GM21723 (cell line): ENCODE data around the gene LGALS13.

Experiments
- ATAC-seq: cut with Tn5 transposase; IDR thresholded peaks from one replicate; pipeline ENCODE4 v1.9.1; 2021; ENCODE audit warnings: mild to moderate bottlenecking, moderate library complexity; ENCODE audit not compliant: unreplicated experiment

Gene LGALS13

GRCh38 chr19:39602224-39602623 lies at the start of gene LGALS13:
LGALS13 (plus strand) TSS chr19:39602524; CDS start chr19:39602569, 45 bp downstream.
- ATAC-seq = no peak

- no peak for ATAC-seq
Measured at GRCh38 chr19:39553082-39553652, 49.2 kb upstream of the LGALS13 start.

- ATAC-seq = no peak
Measured at GRCh38 chr19:39554701-39555311, 47.5 kb upstream of the LGALS13 start.

DNA sequence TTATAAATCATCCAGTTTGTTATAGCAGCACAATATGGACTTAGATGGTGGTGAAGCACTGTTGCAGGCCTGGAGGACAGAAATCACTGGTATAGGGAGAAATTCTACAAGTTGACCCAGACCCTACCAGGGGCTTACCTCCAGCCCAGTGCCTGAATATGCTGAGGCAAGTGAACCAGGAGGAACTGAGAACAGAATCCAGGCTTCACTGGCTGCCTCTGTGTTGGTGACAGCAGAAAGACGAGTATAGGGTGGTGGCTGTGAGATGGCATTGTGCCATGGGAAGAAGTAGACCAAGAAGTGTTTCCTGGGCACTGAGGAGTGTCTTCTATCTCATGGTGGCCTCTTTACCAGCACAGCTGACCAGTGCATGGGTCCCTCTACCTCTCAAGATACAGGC lies 46.4 kb upstream of the LGALS13 start:
- no peak for ATAC-seq

DNA sequence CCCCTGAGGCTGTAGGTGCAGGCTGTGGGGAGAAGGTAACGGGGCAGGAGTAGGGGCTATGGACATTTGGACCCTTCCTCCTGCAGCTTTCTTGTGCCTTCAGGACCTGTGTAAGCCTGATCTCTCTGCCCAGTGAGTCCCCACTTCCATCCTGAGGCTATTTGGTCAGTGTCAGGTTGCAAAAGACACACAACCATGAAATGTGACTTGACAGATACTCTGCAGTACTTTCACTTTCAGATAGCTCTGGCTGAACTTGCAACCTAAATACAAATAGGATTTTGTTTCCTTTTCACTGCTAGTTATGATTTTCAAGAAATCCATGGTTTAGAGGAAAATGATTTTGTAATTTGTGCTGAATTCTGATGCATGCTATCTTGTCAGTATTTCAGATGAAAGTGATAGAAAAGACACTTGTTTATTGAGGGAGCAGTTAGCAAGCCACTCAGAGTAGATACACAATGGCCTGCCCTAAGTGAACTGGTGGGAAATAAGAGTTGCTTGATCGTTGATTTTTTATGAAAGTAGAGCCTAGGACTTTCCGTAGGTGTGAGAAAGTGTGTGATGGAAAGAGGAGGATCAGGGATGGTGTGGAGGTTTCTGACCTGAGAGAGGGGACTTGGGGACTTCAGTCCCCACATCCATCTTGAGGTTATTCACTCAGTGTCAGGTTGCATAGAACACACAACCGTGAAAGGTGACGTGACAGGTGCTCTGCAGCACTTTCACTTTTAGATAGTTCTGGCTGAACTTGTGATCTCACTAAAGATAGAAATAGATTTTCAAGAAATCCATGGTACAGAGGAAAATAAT lies 44.3 kb upstream of the LGALS13 start:
- peak; percentile 69 for ATAC-seq

GRCh38 chr19:39558624-39559117 lies 43.7 kb upstream of the LGALS13 start:
- ATAC-seq = peak; percentile 41

GRCh38 chr19:39563408-39563807 lies 38.9 kb upstream of the LGALS13 start:
- no peak for ATAC-seq

GRCh38 chr19:39566064-39566463 lies 36.3 kb upstream of the LGALS13 start:
- no peak for ATAC-seq

DNA sequence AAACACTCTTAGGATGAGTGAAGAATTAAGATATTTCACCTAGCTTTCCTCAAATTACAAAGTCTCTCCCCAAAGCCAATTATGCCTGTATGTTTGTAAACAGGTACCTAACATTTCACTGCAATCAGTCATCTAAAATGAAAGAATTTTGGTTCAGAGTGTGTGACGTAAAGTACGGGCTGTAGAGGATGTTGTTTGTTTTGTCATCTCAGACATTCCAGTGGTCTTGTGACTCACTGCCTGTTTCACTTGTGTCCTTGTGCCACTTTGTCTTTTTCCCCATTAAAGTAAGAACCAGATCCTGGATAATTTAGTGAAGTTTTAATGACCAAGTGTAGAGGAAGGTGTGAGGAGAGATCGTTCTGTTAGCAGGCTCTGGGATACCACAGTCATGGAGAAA lies 33.7 kb upstream of the LGALS13 start:
- ATAC-seq = no peak

GRCh38 chr19:39582442-39582841 lies 19.9 kb upstream of the LGALS13 start:
- no peak for ATAC-seq

DNA sequence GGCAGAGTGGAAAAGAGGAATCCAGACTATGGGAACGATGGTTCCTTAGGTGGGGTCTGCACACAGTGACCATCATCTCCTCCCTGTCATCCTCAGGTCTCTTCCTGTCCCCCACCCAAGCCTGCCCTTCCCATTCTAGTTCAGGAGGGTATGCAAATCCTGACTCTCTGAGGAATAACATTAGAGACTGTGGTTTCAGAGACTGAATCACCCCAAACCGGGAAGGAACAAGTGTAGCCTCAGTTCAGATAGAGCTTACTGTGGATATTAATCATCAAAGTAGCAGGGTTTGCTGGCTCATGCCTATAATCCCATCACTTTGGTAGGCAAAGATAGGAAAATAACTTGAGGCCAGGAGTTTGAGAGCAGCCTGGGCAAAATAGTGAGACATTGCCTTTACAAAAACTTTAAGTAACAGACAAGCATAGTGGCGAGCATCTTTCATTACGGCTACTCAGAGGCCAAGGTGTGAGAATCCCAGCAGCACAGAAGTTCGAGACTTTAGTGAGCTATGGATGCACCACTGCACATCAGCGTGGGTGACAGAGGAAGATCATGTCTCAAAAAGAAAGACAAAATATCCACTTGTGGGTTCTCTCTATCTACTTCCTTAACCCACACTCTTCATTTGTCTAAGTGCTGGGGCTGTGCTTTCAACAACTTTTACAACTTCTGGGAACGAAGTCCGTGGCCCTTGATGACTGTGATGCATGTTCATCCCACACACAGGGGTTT lies 19.3 kb upstream of the LGALS13 start:
- no peak for ATAC-seq

DNA sequence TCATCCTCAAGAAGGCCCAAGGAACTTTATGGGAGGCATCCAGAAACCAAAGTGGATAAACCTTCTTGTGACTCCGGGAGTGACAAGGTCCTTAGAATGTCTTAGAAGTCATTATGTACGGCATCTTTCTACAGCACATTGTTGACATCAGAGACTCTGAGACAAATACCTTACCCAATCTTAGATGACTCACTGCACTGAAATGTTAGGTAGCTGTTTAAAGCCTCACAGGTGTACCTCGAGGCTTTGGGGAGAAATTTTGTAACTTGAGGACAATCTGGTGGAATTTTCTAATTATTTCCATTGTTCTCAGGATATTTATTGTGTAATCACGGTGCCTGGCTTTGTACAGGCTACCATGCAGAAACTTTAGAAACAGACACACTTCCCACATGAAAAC lies 14.8 kb upstream of the LGALS13 start:
- ATAC-seq = no peak

GRCh38 chr19:39588066-39588465 lies 14.3 kb upstream of the LGALS13 start:
- no peak for ATAC-seq

DNA sequence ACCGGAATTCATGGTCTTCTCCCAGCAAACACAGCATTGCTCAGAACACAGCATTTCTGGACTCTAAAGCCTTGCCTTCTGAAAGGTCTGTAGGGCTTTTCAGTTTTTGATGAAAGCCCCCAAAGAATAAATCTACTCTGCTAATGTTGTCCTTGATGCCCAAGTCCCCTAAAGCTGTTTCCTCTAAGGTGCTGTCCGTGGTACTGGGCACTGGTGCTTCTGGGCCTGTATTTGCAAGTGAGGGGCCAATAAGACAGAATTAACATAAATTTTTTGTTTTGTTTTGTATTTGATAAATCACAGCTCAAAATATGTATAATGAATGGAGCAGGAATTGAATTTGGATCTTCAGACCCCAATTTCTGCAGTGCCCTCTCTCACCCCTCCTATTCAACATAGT lies 12.1 kb upstream of the LGALS13 start:
- ATAC-seq = no peak

- no peak for ATAC-seq
Measured at GRCh38 chr19:39592381-39592780, 9.9 kb upstream of the LGALS13 start.

DNA sequence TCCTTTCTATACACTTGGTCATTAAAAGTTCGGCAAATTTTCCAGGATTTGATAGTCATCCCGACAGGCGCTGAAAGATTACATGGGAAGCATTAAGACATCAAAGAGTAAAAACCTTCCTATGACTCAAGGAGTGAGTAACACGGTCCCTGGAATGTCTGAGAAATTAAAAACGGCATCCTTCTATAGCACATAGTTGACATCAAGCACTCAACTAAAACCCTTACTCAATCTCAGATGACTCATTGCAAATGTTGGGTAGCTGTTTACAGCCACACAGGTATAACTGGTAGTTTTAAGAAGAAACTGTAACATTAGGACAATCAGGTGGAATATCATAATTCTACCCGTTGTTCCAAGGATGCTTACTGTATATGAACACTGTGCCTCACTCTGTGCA lies 6.4 kb upstream of the LGALS13 start:
- no peak for ATAC-seq

GRCh38 chr19:39596911-39597310 lies 5.4 kb upstream of the LGALS13 start:
- ATAC-seq = no peak

DNA sequence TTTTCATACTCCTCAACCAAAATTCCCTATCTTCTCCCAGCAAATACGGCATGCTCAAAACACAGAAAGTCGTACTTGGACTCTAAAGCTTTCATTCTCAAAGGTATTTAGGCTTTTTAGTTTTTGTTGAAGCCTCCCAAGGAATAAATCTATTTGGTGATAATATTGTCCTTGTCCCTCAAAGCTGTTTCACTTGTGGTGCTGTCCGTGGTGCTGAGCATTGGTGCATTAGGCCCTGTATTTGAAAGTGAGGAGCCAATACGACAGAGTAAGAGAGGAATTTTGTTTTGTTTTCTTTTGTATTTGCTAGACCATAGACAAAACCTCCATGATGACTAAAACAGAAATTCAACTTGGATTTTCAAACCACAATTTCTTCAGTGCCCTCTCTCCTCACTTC lies 3.2 kb upstream of the LGALS13 start:
- ATAC-seq = no peak

DNA sequence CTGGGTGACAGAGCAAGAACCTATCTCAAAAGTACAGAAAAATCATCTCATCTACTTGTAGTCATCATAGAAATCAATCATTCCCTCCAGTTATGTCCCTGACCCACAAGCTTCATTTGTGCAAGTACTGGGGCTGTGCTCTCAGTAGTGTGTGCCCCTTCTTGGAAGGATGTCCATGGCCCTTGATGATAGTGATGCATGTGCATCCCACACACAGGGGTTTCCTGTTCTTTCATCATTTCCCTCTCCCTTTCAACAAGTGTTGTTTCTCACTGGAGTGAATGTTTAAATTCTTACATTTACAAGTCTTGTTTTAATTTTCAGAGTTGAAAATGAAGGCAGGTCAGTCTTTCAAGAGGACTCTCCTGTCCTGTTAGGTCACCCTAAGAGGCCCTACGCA lies 1.5 kb downstream of the LGALS13 start:
- ATAC-seq = no peak

GRCh38 chr19:39607021-39607420 lies 4.7 kb downstream of the LGALS13 start:
- no peak for ATAC-seq

DNA sequence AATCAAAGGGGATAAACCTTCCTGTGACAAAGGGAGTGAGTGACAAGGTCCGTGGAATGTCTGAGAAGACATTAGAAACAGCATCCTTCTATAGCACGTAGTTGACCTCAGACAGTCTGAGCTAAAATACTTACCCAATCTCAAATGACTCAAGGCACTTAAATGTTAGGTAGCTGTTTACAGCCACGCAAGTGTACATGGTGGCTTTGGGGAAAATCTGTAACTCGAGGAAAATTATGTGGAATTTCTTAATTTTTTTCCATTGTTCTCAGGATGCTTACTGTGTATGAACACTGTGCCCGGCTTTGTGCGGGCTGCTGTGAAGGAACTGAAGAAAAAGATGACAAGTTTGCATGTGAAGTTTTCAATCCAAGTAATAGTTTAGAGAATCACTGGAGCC lies 5.2 kb downstream of the LGALS13 start:
- ATAC-seq = no peak
